ENCODE data around the gene TENM4.

TENM4 gene

DNA sequence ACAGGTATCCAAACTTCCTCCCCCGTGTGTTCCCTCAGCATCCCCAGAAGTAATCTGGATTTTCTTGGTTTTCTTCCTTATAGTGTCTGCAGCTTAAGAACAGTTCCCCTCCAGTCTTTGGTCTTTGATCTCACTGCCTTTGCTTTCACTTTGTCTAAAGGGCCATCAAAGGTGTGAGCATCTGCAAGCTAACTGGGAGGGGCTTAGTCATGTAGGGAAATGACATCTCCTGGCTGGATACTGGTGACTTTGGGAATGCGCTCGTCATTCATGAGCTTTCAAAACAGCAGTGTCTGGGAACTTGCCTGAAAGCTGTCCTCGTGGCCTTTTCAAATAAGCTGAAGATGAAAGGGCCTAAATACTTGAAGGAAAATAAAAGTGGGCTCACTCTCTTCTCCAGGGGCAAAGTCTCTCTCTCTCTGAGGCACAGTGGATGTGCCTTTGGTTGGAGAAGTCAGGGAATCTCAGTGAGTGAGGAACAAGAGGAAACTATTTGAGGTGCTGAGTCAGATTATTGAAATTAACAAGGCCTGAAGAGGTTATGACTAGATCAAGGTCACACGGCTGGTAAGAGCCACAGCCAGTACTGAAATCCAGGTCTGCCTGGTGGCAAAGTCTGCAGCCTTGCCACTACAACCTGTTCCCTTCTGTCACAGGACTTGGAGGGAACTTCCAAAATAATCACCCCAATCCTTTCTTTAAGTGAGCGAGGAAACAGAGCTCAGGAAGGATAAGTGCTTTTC lies 45.6 kb upstream of the TENM4 start:
- TF ChIP-seq TCF12 (IDR thresholded peaks at IDR 0.05; ENCODE audit: low read depth) (no peak), CREB1 (IDR thresholded peaks at IDR 0.05; ENCODE audit: low read depth) (no peak), YY1 (IDR thresholded peaks at IDR 0.05; ENCODE audit: low read depth) (no peak), NFIC (IDR thresholded peaks at IDR 0.05) (no peak), FOXM1 (IDR thresholded peaks at IDR 0.05; ENCODE audit: borderline replicate concordance, low read depth) (no peak), TAF1 (IDR thresholded peaks at IDR 0.05; ENCODE audit: low read depth) (no peak), RAD21 (IDR thresholded peaks at IDR 0.05; ENCODE audit: low read depth) (no peak), EGR1 (IDR thresholded peaks at IDR 0.05) (no peak), CEBPB (IDR thresholded peaks at IDR 0.05) (no peak), TEAD4 (IDR thresholded peaks at IDR 0.05) (no peak), ZBTB7A (IDR thresholded peaks at IDR 0.05; ENCODE audit: low read depth) (no peak), EP300 (IDR thresholded peaks at IDR 0.05; ENCODE audit: borderline replicate concordance) (no peak)
- TF ChIP-seq, protein P1, sequence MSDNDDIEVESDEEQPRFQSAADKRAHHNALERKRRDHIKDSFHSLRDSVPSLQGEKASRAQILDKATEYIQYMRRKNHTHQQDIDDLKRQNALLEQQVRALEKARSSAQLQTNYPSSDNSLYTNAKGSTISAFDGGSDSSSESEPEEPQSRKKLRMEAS (IDR thresholded peaks at IDR 0.05) = no peak
- TF ChIP-seq, protein P2, sequence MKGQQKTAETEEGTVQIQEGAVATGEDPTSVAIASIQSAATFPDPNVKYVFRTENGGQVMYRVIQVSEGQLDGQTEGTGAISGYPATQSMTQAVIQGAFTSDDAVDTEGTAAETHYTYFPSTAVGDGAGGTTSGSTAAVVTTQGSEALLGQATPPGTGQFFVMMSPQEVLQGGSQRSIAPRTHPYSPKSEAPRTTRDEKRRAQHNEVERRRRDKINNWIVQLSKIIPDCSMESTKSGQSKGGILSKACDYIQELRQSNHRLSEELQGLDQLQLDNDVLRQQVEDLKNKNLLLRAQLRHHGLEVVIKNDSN (IDR thresholded peaks at IDR 0.05) = no peak
- TF ChIP-seq, protein P3, sequence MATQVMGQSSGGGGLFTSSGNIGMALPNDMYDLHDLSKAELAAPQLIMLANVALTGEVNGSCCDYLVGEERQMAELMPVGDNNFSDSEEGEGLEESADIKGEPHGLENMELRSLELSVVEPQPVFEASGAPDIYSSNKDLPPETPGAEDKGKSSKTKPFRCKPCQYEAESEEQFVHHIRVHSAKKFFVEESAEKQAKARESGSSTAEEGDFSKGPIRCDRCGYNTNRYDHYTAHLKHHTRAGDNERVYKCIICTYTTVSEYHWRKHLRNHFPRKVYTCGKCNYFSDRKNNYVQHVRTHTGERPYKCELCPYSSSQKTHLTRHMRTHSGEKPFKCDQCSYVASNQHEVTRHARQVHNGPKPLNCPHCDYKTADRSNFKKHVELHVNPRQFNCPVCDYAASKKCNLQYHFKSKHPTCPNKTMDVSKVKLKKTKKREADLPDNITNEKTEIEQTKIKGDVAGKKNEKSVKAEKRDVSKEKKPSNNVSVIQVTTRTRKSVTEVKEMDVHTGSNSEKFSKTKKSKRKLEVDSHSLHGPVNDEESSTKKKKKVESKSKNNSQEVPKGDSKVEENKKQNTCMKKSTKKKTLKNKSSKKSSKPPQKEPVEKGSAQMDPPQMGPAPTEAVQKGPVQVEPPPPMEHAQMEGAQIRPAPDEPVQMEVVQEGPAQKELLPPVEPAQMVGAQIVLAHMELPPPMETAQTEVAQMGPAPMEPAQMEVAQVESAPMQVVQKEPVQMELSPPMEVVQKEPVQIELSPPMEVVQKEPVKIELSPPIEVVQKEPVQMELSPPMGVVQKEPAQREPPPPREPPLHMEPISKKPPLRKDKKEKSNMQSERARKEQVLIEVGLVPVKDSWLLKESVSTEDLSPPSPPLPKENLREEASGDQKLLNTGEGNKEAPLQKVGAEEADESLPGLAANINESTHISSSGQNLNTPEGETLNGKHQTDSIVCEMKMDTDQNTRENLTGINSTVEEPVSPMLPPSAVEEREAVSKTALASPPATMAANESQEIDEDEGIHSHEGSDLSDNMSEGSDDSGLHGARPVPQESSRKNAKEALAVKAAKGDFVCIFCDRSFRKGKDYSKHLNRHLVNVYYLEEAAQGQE (IDR thresholded peaks at IDR 0.05; ENCODE audit: low read depth) = no peak

DNA sequence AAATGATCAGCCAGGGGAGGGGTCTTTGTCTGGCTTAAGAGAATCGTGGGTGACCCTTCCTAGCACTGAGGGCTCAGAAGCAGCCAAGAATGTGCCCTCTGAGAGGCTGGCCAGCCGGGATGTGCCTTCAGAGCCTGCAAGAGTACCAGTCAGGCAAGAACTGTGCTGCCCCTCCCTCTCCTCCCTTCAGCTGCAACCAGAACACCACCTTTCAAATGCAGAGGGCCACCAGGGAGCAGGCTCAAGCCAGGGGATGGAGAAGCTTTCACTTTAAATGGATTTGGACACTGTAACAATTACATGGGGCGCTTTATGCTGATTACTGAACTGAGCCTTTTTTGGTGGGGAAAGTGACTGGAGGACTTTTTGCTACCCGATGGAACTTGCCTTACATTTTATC lies 44.9 kb upstream of the TENM4 start:
- TF ChIP-seq TEAD4 (IDR thresholded peaks at IDR 0.05) (no peak), EP300 (IDR thresholded peaks at IDR 0.05; ENCODE audit: borderline replicate concordance) (no peak), CEBPB (IDR thresholded peaks at IDR 0.05) (no peak), TCF12 (IDR thresholded peaks at IDR 0.05; ENCODE audit: low read depth) (no peak), CREB1 (IDR thresholded peaks at IDR 0.05; ENCODE audit: low read depth) (no peak), YY1 (IDR thresholded peaks at IDR 0.05; ENCODE audit: low read depth) (no peak)
- TF ChIP-seq, protein P2 (IDR thresholded peaks at IDR 0.05) = no peak

DNA sequence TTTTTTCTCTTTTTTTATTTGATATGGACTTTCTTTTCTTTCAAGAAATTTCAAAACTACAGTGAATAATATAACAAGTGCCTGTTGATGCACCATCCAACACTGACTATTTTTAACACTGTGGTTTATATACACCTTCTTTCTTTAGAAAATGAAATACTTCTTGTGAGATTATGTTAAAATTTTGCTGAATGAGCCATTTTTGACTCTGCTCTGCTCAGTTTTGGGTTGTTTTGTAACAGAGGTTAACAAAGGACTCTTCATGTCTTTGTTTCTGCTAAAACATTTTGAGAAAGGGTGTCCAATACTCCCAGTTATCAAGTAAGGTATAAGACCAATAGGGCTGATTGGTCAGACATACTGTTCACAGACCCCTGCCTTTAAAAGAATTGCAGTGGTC lies 44.0 kb upstream of the TENM4 start:
- TF ChIP-seq, protein P1 (IDR thresholded peaks at IDR 0.05) = no peak
- TF ChIP-seq TEAD4 (IDR thresholded peaks at IDR 0.05) (no peak), TAF1 (IDR thresholded peaks at IDR 0.05; ENCODE audit: low read depth) (no peak), TCF12 (IDR thresholded peaks at IDR 0.05; ENCODE audit: low read depth) (no peak), EGR1 (IDR thresholded peaks at IDR 0.05) (no peak), ZBTB7A (IDR thresholded peaks at IDR 0.05; ENCODE audit: low read depth) (no peak), NFIC (IDR thresholded peaks at IDR 0.05) (no peak), RAD21 (IDR thresholded peaks at IDR 0.05; ENCODE audit: low read depth) (no peak), YY1 (IDR thresholded peaks at IDR 0.05; ENCODE audit: low read depth) (no peak)
- TF ChIP-seq, protein P3 (IDR thresholded peaks at IDR 0.05; ENCODE audit: low read depth) = no peak

DNA sequence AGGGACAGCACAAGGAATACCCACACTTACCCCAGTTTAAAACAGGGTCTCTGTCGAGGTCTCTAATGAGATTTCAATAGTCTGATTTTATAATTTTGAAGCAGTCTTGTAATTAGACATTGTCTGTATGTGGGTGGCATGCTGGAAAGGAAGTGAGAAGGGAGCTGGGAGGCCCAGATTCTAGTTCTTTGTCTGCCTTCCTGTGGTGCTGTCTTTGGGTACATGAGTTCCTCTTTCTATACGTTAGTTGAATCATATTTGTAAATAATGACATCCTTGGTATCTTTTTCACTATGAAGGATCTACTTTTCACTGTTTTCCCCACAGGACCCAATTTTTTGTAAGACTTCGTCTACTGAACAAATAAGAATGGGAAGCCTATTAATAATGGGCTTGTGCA lies 42.0 kb upstream of the TENM4 start:
- TF ChIP-seq, protein P1 (IDR thresholded peaks at IDR 0.05) = no peak
- TF ChIP-seq YY1 (IDR thresholded peaks at IDR 0.05; ENCODE audit: low read depth) (no peak), TAF1 (IDR thresholded peaks at IDR 0.05; ENCODE audit: low read depth) (no peak), TCF12 (IDR thresholded peaks at IDR 0.05; ENCODE audit: low read depth) (no peak), EP300 (IDR thresholded peaks at IDR 0.05; ENCODE audit: borderline replicate concordance) (no peak), TEAD4 (IDR thresholded peaks at IDR 0.05) (no peak), CREB1 (IDR thresholded peaks at IDR 0.05; ENCODE audit: low read depth) (no peak), EGR1 (IDR thresholded peaks at IDR 0.05) (no peak), FOXM1 (IDR thresholded peaks at IDR 0.05; ENCODE audit: borderline replicate concordance, low read depth) (no peak), ZBTB7A (IDR thresholded peaks at IDR 0.05; ENCODE audit: low read depth) (no peak), NFIC (IDR thresholded peaks at IDR 0.05) (no peak), RAD21 (IDR thresholded peaks at IDR 0.05; ENCODE audit: low read depth) (no peak), CEBPB (IDR thresholded peaks at IDR 0.05) (no peak)
- TF ChIP-seq, protein P2 (IDR thresholded peaks at IDR 0.05) = no peak
- TF ChIP-seq, protein P3 (IDR thresholded peaks at IDR 0.05; ENCODE audit: low read depth) = no peak

All from Ishikawa (cell line).